ENCODE measurements around the gene STPG2.

Gene STPG2

GRCh38 chr4:98117363-98117762 is 25.9 kb downstream of the STPG2 start:
- no peak overlapping the region for H3K4me3 ChIP-seq (ENCODE audit: low read depth, low read length)
- TF ChIP-seq CTCF (IDR thresholded peaks at IDR 0.05; ENCODE audit: low read depth, low read length): no peak

- TF ChIP-seq CTCF (IDR thresholded peaks at IDR 0.05; ENCODE audit: low read depth, low read length): no peak
- H3K4me3 ChIP-seq (ENCODE audit: low read depth, low read length): no peak overlapping the region
These were observed 30.3 kb downstream of the STPG2 start for GRCh38 chr4:98113012-98113411.

- TF ChIP-seq CTCF (IDR thresholded peaks at IDR 0.05; ENCODE audit: low read depth, low read length): no peak
- no peak overlapping the region for H3K4me3 ChIP-seq (ENCODE audit: low read depth, low read length)
These were observed 32.3 kb downstream of the STPG2 start for GRCh38 chr4:98110929-98111328.

- TF ChIP-seq CTCF (IDR thresholded peaks at IDR 0.05; ENCODE audit: low read depth, low read length): no peak
- H3K4me3 ChIP-seq (ENCODE audit: low read depth, low read length): no peak overlapping the region
These were observed 33.1 kb downstream of the STPG2 start for GRCh38 chr4:98110214-98110613.

GRCh38 chr4:98102660-98103059 is 40.6 kb downstream of the STPG2 start:
- H3K4me3 ChIP-seq (ENCODE audit: low read depth, low read length): no peak overlapping the region
- no peak for TF ChIP-seq CTCF (IDR thresholded peaks at IDR 0.05; ENCODE audit: low read depth, low read length)

- no peak for TF ChIP-seq CTCF (IDR thresholded peaks at IDR 0.05; ENCODE audit: low read depth, low read length)
- no peak overlapping the region for H3K4me3 ChIP-seq (ENCODE audit: low read depth, low read length)
These were observed 41.3 kb downstream of the STPG2 start for GRCh38 chr4:98101988-98102387.

- no peak for TF ChIP-seq CTCF (IDR thresholded peaks at IDR 0.05; ENCODE audit: low read depth, low read length)
- H3K4me3 ChIP-seq (ENCODE audit: low read depth, low read length): no peak overlapping the region
These were observed 44.5 kb downstream of the STPG2 start for GRCh38 chr4:98098764-98099163.

All from WI38 (cell line).